ENCODE results near the gene SLAMF9.
A peak's percentile ranks its signal among the peaks of the same experiment; 100 is the strongest.

The SLAMF9 gene

DNA sequence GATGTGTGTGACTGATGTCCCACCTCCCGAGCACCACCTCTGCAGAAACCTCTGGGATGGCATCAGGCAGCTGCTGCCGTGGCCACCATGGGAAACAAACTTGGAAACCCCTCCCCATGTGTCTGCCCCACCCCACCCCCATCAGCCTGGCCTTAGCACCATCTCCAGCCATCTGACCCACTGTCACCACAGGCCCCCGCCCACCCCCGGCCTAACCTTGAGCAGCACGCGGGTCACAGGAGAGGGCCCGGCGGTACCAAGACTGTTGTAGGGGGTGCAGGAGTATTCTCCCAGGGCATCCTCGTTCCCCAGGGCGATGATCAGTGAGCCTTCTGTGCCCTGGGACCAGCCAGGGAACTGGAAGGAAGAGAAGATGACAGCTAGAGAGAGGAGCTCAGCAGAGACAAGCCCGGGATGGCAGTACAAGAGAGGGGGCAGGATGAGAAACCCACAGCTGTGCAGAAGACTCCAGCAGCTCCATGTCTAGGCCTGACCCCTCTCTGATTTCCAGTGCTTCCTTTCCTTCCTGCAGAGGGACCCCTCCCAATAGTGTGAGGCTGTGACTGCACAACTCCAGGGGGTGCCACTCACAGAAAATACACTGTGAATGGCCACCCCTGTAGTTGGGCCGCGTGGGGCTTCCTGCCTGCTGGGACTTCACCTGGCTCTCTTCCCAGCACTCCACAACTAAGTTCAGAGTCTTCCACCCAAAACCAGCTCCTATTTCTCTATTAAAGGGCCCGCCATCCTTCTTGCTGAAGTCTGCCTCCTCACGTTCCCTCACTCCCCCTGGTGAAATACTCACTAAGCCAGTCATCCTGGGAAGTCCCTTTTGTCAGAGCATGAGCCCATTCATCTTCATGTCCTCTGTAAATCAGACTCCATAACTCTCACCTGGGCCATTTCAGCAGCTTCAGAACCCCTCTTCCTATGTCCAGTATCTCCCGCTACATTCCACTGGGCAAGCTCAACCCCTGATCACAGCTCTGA lies 21.4 kb downstream of the SLAMF9 start:
- DNase-seq (ENCODE audit: low read depth in 3 of 3), result no peak

GRCh38 chr1:159931795-159932173 lies 22.3 kb downstream of the SLAMF9 start:
- DNase-seq (ENCODE audit: low read depth in 3 of 3), result no peak

DNA sequence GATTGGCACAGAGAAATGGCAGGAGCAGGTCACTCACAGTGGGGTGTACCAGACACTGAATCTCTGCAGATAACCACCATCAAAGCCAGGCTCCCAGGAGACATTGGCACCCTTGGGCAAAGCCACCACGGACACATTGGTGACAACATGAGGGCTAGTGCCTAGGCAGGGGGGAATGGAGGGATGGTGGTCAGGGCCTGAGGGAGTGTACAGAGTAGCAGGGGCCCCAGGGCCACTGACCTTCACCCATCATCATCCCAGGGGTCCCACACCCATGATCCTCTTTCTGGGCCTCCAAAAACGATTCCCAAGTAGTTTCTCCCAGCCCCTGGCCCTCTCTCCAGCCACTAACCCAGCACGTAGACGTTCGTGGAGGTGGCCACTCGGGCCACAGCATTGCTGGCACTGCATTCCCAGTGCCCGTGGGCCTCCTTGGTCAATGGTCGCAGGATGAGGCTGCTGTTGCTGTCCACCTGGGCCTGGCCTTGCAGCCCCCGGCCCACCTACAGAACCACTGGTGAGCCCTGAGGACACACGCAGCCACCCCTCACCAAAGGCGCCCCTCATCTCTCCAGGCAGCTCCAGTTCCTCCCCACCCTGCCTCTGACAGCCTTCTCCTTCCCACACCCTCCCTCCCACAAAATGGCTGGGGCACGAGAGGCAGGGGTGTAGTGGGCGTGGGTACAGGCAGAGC lies 22.8 kb downstream of the SLAMF9 start:
- DNase-seq (ENCODE audit: low read depth in 3 of 3), result no peak

GRCh38 chr1:159930634-159931033 lies 23.4 kb downstream of the SLAMF9 start:
- DNase-seq (ENCODE audit: low read depth in 3 of 3), result no peak

- no peak for DNase-seq (ENCODE audit: low read depth in 3 of 3)
Observed at GRCh38 chr1:159930216-159930615, 23.8 kb downstream of the SLAMF9 start.

GRCh38 chr1:159929155-159930051 lies 24.6 kb downstream of the SLAMF9 start:
- DNase-seq (ENCODE audit: low read depth in 3 of 3), result no peak

GRCh38 chr1:159928491-159929050 lies 25.5 kb downstream of the SLAMF9 start:
- DNase-seq (ENCODE audit: low read depth in 3 of 3), result no peak

DNA sequence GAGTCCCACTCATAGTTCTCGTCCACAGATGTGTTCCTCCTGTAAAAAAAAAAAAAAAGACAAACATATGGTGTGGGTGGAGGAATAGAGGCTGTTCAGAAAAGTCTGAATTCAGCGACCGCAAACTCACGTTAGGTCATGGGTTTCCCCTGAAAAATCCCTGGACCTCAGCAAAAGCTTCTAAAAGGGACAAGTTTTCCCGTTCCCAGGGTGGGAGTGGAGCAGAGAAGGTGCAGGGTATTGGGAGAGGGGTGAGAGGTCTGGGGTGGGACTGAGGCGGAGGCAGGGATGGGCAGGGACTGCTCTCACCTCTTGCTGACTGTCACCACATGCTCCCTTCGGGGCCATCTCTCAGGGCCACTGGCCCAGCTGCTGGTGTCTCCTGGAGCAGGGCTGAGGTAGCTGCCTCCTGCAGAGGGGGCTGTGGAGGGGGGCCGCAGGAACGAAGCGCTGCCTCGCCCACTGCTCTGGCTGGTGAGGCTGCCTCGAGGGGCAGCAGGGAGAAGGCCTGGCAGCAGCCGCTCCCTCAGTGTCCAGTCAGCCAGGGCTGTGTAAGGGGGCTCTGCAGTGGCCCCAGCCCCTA lies 26.1 kb downstream of the SLAMF9 start:
- no peak for DNase-seq (ENCODE audit: low read depth in 3 of 3)

DNA sequence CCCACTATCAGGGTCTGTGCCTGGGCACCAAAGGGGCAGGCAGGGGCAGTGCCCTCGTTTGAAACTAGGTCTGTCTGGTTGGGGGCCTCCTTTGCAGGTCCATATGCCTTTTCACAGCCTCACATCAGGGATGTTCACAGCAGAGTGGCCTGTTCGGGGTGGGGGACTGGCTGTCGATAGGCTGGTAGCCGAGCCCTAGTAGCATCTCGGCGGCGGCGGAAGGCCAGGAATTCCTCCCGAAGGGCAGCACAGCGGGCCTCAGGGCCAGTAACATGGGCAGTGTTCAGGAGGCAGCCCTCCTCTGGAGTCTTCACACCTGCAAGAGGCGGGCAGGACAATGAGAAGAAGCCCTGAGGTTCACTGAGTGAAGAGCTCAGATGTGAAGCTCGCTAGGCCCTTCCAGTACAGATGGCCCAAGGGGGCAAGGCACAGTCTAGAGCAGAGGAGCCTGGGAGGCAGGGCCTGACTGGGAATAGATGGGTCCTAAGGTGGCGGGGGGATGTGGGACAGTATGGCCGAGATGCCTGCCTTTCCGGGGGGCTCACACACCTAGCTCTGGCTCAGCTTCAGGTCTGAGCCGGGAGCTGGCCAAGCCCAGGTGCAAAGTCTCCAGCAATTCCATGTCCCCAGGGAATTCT lies 26.7 kb downstream of the SLAMF9 start:
- no peak for DNase-seq (ENCODE audit: low read depth in 3 of 3)

- DNase-seq (ENCODE audit: low read depth in 3 of 3), result peak in 1 of 3 experiments; percentile 50
Observed at GRCh38 chr1:159925719-159926078, 28.3 kb downstream of the SLAMF9 start.

DNA sequence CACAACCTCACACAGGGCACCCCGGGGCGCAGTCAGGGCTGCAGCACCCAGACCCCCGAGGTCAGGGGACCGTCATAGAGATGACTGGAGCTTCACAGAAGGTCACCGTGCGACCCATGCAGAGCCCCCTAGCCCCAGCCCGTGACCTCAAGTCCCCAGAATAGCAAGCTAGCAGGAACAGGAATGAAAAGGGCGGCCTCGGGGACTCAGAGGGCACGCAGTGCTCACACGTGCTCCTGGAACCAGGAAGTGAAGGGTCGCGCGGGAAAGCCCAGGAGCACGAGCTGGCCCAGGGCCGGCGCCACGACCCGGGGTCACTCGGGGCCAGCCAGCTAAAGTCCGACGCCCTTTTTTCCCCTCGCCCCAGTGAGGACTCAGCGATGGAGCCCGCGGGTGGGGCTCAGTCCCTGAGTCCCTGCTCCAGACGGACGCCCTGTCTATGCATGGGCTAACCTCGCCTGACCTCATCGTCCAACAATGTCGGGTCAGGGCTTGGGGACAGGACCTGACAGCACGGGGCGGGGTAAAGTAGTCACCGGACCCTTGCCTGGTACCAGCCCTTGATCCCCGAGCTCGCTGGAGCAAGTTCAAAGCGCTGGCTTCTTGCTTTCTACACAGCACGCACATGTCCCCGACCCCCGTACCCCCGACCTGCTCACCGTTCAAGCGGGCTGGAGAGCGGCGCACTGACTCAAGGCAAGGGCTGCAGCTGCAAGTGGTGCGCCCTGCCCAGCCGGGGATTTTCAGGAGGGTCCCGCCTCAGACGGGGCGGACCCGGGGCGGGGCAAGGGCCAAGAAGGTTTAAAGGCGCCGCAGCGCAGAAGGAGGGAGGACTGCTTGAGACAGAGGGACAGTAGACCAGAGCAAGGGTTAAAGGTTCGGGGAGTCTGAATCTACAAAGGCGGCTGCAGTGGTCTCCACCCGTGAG lies 29.0 kb downstream of the SLAMF9 start, which contains the start of gene TAGLN2:
Gene TAGLN2 (minus strand): TSS at position 717 of the 928 bp plus-strand sequence. CDS start 4,998 bp downstream, outside the sequence.
- peak; percentile 82 to 89 (median 85) for DNase-seq (ENCODE audit: low read depth in 3 of 3)

DNA sequence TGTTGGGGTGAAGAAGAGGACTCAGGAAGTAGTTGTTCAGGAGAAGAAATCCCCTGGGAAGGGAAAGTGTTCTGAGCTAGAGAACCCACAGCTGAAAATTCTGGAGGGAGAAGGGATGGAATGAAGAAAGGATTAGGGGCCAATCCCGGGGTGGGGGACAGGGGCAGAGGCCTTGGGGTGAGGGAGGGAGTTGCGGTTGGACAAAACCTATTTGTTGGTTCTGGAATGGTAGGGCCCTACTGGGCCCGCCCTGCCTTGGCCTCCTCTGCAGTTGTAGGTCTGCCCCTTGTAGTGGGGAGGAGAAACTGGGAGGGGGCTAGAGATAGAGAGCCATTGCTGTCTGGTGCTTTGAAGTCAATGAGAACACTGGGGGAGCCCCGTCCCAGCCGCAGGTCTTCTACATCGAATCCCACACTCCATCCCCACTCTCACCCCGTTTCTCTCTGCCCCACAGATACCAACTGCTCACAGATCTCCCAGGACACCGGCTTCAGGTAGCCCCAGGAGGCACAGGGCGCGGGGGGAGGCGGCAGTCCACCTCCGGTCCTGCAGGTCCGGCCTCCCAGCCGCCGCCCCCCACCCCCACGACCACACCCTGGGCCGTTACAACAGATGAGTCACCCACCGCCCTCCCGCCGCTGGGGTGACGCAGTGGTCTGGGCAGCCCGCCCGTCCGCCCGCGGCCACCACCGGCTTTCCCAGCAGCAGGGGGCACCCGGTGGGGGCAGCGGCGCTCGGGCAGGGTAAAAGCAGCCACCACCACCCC lies 29.8 kb downstream of the SLAMF9 start:
- peak; percentile 23 to 57 (median 24) for DNase-seq (ENCODE audit: low read depth in 3 of 3)

DNA sequence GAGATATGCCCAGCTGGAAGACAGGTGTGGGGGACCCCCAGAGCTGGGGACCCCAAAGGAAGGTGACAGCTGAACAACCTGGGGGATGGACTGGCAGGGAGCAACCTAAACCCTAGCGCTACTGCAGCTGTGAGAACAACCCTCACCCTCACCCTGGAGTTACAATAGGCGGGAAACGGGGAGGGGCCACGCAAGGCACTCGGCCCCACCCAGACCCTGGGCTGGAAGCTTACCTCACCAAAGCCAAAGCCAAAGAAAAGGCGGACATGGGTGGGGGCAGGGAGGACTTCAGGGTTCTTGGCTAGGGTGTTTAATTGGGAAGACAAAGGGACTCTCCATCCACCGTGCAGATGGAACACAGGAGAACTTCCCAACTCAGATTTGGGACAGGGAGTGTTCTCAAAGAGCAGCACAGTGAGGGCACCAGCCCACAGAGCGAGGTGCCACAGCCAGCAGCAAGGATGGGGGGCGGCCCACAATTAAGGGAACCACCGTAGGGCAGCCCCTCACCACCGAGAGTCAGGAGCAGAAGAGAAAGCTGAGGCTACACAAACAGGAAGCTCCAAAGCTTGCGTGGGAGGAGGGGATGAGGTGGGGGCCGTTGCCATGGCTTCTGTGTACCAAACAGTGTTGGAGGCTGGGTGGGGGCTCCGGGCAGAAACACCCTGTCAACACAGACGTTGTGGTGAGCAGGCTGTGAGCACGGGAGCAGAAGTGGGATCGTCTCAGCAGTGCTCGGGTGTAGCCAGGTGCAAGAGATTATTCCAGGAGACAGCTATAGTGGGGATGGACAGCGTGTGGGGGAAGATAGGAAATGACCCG lies 30.6 kb downstream of the SLAMF9 start:
- DNase-seq (ENCODE audit: low read depth in 3 of 3), result peak; percentile 50 to 69 (median 63)

DNA sequence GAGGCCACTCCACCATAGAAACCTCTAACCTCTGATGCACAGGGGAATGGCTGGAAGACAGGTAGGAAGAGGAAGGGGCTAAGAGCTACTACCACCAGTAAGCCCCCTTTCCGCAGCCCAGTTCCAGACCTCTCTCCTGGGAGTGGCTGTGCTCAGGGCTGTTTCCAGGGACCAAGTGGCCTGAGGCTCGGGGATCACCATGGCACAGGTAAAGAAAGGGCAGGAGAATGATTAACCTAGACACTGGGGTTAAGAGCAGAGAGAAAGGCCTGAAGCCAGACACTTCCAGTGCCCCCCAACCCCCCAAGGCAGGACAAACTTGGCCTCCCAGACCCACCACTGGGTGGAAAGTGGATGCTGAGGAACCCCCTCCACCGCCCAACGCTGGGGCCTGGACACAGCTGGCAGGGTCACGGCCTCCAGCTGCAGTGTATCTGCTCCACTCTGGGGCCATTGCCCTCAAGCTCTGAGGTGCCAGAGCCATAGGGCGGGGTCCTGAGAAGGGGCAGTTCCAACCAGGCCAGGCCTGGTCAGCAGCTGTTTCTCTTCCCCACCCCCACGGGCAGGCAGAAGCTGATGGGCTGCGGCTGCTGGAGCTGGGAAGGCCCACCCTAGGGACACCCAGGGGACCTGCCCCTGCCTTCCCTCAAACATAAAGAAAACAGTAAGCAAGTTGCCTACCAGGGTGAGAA lies 31.4 kb downstream of the SLAMF9 start:
- DNase-seq (ENCODE audit: low read depth in 3 of 3), result no peak

- no peak for DNase-seq (ENCODE audit: low read depth in 3 of 3)
Observed at GRCh38 chr1:159921700-159922504, 32.1 kb downstream of the SLAMF9 start.

GRCh38 chr1:159921251-159921650 lies 32.8 kb downstream of the SLAMF9 start:
- no peak for DNase-seq (ENCODE audit: low read depth in 3 of 3)

Data from stimulated activated CD4-positive, alpha-beta T cell treated with anti-CD3 and anti-CD28 coated beads, TNF-alpha, amount 100 ng/mL, for 24 hours (primary cell).